GM19099 (cell line): ENCODE measurements around the gene CLPSL1.

Experiments used
- POLR2A ChIP-seq: IDR thresholded peaks from 3 replicates; pipeline ENCODE4 v1.6.1; 2011; ENCODE audit warnings: low read depth; ENCODE audit not compliant: insufficient read length; ENCODE audit errors: extremely low read depth

The CLPSL1 gene

DNA sequence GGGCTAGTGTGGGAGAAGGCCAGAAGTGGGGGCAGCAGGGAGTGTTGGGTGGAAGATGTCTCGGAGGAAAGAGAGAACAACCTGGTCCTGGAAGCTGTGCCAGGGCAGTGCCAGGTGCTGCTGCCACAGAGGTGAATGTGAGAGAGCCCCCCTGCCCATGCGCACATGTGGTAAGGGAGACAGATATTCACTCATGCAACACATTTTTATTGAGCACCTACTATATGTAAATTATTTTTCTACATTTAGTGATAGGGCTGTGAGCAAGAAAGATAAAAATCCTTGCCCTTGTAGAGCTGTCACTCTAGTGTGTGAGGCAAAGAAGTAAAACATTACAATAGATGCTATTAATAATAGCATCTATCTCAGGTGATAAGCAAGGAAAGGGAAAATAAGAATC lies 471 bp downstream of the CLPSL1 start:
- no peak for TF ChIP-seq POLR2A

DNA sequence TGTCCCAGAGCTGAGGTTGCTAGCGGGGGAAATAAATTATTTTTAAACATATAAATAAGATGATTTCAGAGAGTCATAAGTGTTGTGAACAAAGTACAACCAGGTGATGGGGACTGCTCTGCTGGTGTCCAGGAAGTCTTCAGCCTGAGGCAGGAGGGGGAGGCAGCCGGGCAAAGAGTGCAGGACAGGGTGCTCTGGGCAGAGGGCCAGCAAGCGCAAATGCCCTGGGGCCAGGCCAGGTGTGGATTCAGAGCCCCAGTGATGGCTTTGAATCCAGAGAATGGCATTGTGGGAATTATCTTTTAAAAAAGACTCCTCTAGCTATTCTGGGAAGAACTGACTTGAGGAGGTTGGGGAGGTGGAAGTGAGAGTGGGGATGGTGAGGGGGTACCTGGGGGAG lies 1.6 kb downstream of the CLPSL1 start:
- TF ChIP-seq POLR2A = no peak

DNA sequence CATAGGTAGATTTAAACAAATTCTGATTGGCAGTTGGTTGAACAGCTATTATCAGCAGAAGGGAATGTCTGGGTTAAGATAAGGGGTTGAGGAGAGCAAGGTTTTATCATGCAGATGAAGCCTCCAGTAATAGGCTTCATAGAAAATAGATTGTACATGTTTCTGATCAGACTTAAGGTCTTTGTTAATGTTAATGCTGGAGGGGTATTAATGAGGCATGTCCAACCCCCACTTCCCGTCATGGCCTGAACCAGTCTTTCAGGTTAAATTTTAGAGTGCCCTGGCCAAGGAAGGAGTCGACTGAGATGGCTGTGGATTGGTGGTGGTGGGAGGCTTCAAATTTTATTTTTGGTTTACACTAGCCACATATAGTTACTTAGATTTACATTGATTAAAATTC lies 3.4 kb downstream of the CLPSL1 start:
- no peak for TF ChIP-seq POLR2A

DNA sequence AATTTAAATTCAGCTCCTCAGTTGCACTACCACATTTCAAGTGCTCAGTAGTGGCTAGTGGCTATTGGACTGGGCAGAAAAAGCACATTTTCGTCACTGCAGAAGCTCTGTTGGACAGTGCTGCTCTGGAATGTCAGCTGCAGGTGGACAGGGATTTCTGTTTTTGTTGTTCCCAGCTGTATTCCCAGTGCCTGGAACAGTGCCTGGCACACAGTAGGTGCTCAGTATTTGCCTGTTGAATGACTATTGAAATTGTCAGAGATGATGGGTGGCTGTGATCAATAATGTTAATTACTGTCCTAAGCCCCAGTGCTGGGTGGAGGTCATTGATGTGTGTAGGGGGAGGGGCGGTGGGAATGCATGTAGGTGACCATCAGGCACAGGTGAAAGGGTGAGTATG lies 5.5 kb downstream of the CLPSL1 start:
- no peak for TF ChIP-seq POLR2A

DNA sequence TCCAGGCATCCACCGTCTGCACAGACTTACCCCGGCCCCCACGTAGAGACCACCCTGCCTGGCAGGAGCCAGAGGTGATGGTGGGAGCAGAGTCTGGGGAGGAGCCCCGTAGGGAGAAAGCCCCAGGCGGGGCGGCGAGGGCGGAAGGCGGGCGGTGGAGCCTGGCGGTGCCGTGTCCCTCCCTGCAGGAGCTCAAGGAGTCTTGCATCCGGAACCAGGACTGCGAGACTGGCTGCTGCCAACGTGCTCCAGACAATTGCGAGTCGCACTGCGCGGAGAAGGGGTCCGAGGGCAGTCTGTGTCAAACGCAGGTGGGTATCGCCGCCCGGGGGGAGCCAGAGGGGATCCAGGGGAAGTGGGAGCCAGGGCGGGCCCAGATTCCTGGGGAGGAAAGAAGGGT lies 6.0 kb downstream of the CLPSL1 start:
- TF ChIP-seq POLR2A = no peak

DNA sequence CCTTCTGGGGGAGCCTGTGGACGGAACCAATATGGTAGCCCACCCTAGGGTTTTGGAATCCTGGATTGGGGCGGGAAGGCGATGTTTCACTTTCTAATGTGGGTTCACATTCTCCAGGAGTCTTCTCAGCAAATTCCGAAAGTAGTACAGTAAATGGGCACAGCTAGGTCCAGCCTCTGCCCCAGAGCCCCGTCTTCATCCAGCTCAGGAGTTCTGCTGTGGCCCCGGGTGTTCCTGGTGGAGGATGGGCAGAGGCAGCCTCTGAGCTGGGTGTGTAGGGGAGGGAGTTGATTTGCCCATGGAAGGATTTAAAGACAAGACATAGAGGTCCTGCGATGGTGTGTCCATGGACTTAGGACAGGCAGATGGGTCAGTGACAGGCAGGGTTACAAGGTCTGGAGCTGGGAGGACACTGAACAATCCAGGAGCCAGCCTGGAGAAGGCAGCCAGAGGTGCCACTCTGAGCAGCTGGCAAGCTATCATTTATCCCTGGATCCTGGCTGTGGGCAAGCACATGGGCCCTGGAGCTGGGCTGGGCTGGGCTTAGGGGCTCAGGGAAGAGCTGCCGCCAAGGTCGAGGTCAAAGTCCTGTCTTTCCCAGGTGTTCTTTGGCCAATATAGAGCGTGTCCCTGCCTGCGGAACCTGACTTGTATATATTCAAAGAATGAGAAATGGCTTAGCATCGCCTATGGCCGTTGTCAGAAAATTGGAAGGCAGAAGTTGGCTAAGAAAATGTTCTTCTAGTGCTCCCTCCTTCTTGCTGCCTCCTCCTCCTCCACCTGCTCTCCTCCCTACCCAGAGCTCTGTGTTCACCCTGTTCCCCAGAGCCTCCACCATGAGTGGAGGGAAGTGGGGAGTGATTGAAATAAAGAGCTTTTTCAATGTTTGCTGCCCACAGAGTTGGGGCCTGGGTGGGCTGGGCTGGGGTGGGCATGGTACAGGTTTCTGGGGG lies 6.7 kb downstream of the CLPSL1 start:
- no peak for TF ChIP-seq POLR2A

DNA sequence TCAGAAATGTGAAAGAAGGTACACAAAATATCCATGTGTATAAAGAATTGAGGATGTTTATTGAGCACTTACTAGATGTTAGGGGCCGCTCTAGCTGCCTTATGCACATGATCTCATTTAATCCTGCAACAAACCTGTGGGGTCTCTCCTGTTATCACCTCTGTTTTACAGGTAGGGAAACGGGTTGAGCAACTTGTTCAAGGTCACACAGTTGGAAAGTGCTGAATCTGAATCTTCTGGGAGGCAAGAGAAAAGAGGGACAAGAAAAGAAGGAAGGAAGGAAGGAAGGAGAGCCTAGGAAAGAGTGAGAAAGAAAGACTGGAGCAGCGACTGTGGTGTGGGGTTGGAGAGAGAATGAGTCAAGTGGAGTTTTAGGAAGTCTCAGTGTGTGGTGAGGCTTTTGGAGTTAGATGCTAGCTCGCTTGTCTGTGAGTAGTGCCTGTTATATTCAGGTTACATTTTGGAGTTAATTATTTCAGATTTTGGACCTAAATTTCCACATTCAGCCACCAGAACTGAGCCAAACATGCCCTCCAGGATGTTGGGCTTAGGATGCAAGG lies 7.7 kb downstream of the CLPSL1 start:
- no peak for TF ChIP-seq POLR2A

DNA sequence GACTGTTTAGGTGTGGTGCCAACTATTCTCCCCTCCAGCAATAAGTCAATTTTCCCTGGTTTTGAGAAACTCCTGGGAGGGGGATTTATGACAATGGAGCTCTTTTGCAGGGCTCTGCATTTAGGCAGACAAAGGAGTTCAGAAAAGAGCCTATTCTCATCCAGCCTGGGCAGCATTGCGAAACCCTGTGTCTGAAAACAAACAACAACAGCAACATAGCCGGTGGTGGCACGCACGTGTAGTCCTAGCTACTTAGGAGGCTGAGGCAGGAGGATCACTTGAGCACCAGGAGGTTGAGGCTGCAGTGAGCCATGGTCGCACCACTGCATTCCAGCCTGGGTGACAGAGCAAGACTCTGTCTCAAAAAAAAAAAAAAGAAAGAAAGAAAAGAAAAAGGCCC lies 9.9 kb downstream of the CLPSL1 start:
- TF ChIP-seq POLR2A = no peak

DNA sequence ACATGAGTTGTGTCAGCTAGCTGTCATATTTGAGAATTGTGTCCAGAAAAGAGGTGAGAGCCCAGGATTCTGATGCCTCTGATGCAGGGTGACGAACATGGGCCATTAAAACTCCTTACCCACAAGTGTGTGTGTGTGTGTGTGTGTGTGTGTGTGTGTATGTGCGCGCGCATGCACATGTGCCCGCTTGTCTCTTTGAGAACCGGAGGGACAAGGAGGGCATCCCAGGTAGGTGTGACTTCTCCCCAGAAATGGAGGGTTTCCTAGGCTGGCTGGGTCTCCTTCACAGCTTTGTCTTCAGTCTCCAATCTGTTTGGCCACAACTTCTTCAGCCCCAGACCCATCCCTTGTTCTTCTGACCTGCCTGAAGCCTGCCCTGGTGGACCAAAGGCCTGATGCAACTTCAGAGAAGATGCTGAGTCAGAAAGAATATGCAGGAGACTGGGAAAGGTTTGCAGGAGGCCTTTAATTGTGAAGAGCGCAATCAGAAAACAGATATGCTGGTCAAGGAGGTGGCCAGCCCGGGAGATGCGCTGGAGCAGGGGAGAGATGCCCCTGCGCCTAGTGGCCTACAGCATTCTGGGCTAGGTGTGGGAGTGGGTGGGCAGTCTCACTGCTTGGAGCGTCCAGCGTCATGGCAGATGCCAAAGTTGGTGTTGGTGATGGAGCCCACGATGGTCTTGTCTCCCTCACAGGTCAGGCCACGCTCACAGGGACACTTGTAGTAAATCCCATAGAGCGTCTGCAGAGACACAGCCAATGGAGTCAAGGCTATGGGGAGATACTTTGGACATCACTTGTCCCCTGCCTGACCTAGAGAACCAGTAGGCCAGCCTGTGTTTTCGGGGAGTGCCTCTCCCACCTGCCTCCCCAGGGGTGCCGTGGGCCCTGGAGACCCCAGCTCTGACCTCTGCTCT lies 14.0 kb downstream of the CLPSL1 start:
- TF ChIP-seq POLR2A = no peak

DNA sequence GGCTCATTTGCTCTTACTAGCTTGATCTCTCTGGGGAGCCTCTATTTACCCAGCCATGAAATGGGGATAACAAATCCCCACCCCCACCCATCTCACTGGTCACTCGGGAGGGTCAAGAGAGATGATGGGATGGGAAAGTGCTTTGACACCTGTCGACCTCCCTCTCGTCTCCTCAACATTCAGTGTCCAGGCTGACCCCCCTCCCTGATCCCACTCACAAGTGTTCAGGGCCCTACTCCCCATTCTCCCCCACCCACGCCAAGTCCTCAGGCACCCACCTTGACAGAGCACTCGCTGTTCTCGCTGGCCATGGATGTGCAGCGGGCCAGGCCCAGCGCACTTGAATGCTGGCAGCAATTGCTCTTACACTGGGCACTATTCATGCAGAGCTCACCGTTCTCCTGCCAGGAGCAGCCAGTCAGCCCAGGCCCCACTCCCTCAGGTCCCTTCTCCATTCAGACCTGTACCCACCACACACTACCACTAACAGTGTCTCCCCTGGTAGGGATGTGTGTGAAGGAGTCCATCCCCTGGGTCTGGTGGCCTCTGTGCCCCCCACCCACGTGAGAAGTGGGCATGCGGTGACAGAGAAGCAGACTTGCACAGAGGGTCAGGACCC lies 14.7 kb downstream of the CLPSL1 start:
- no peak for TF ChIP-seq POLR2A

DNA sequence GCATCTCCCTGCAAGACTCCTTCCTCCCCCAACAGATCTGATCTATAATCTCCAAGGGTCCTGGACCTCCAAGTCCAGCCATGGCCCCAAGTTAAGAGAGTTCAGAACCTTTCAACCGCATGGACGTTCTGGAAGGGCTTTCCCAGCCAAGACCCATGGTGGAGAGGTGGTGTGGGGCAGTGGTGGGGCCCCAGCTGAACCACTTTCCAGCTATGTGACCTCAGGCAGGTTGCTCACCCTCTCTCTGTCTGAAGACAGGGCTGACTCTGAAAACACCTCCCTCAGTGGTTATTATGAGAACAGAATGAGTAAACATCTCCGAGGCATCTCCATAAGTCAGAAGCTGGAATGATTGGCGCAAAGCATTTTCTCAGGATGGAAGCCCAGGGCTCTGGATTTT lies 15.4 kb downstream of the CLPSL1 start:
- TF ChIP-seq POLR2A = no peak

DNA sequence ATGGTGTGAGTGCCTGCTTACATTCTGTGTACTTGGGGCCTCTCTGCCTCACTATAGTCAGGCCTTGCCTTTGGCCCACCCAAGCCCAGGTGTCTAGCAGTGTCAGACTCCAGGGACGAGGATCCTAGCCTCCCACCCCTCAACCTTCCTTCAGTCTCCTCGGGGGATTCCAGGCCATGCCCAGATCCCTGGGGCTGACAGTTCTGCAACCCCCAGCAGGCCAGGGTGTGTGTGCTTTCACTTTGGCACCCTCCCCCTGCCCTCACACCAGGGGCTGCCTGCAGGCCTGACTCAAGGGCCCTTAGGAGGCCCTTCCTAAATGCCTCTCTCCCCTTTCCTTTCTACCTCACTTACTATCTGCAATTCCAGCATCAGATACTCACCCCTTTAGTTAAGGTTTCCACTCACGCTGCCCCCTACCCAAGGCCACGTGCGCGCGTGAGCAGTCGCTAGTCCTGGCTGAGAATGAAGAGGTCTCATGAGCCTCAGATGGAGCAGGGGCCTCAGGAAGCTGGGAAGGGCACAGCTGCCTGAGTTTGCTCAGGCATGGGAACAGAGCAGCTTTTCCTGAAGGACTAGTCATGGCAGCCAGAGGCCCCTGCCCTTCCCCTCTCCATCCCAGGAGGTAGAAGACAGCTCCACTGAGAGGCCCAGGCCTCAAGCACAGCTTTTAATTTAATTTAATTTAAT lies 17.2 kb downstream of the CLPSL1 start:
- no peak for TF ChIP-seq POLR2A

DNA sequence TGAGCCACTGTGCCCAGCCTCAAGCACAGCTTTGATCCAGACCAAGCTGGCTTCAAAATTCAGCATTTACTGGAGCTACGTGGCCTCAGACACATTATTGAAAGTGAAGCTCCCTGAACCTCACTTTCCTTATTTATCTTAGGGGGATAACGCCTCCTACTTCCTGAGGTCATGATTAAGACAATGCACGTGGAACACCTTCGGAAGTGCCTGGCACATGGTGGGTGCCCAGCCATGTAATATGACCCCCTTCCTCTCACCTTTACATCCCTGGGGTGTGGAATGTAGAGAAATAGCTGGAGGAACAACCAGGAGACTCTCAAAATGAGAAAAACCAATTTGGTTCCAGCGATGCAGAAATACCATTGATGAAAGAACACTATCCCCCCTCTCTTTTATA lies 17.9 kb downstream of the CLPSL1 start:
- TF ChIP-seq POLR2A = no peak

DNA sequence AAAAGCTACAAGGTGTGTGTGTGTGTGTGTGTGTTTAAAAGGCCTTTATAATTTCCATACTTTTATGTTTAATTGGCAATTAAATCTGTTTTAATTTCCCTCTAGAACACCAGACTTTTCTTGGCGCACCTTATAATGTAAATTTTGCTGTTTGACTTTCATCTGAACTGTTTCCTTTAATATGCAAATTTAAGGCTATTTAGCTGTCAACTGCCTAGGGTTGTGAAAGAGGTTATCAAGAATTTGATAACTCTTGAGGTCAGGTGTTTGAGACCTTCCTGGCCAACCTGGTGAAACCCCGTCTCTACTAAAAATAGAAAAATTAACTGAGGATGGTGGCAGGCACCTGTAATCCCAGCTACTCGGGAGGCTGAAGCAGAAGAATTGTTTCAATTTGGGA lies 20.3 kb downstream of the CLPSL1 start:
- TF ChIP-seq POLR2A = no peak
